HG03460 (cell line): ENCODE results near the gene ZNF837.
"Not testable (repeated sequence)": the region's sequence is repeated elsewhere in the genome, so short reads cannot be mapped to it uniquely, and the experiment has no call there.

Experiments
- ATAC-seq: cut with Tn5 transposase; IDR thresholded peaks from one replicate; pipeline ENCODE4 v1.9.1; 2021; ENCODE audit not compliant: unreplicated experiment

Gene ZNF837

GRCh38 chr19:58380662-58381459, at the start of gene ZNF837:
TSS of gene ZNF837 (minus strand) at chr19:58381030. CDS start at chr19:58369332, 11,698 bp downstream.
- peak; percentile 81 for ATAC-seq

- no peak for ATAC-seq
These were observed 48.9 kb upstream of the ZNF837 start for GRCh38 chr19:58429745-58430144.

- no peak for ATAC-seq
These were observed 47.8 kb upstream of the ZNF837 start for GRCh38 chr19:58428617-58429016.

GRCh38 chr19:58417071-58417470, 36.2 kb upstream of the ZNF837 start:
- ATAC-seq, result no peak

GRCh38 chr19:58416604-58417003, 35.8 kb upstream of the ZNF837 start:
- ATAC-seq, result no peak

- ATAC-seq, result peak; percentile 19
These were observed 28.4 kb upstream of the ZNF837 start for GRCh38 chr19:58409010-58409790.

- peak; percentile 91 for ATAC-seq
These were observed 27.6 kb upstream of the ZNF837 start, which contains the start of gene ZNF584 for GRCh38 chr19:58408152-58409009. TSS of gene ZNF584 (plus strand) at chr19:58408649. CDS start at chr19:58409148, 499 bp downstream.

GRCh38 chr19:58407658-58408151, 26.9 kb upstream of the ZNF837 start:
- ATAC-seq, result no peak

GRCh38 chr19:58406818-58407657, 26.2 kb upstream of the ZNF837 start:
- ATAC-seq, result no peak

GRCh38 chr19:58403920-58404478, 23.2 kb upstream of the ZNF837 start:
- ATAC-seq, result not testable (repeated sequence)

- no peak for ATAC-seq
These were observed 21.1 kb upstream of the ZNF837 start for GRCh38 chr19:58401840-58402421.

- peak; percentile 98 for ATAC-seq
These were observed 20.3 kb upstream of the ZNF837 start for GRCh38 chr19:58400916-58401839.

GRCh38 chr19:58400316-58400915, 19.6 kb upstream of the ZNF837 start:
- ATAC-seq, result no peak

- ATAC-seq, result no peak
These were observed 19.1 kb upstream of the ZNF837 start for GRCh38 chr19:58399903-58400302.

- no peak for ATAC-seq
These were observed 17.7 kb upstream of the ZNF837 start for GRCh38 chr19:58398545-58398944.

- ATAC-seq, result no peak
These were observed 17.3 kb upstream of the ZNF837 start for GRCh38 chr19:58398087-58398486.

- ATAC-seq, result no peak
These were observed 16.8 kb upstream of the ZNF837 start for GRCh38 chr19:58397533-58398037.
